ENCODE results near the gene EEF2K.

Gene EEF2K

GRCh38 chr16:22323173-22323958 lies 117.3 kb downstream of the EEF2K start:
- no peak for TF ChIP-seq CTCF (IDR thresholded peaks at IDR 0.05)
- H3K36me3 ChIP-seq (ENCODE audit: control insufficient read depth, insufficient read depth, low read length) = no peaks in the 10 kb centered on the region
- H3K27ac ChIP-seq = no peak overlapping the region
- H3K9me3 ChIP-seq (ENCODE audit: control insufficient read depth, low read length) = no peaks in the 10 kb centered on the region
- H3K79me2 ChIP-seq = peaks cover 35% of the 10 kb centered on the region
- no peaks in the 10 kb centered on the region for H3K27me3 ChIP-seq (ENCODE audit: control insufficient read depth, insufficient read depth, low read length)
- no peak overlapping the region for H2AFZ ChIP-seq
- H3K4me2 ChIP-seq (ENCODE audit: low read length) = no peak overlapping the region
- H3K9ac ChIP-seq = no peak overlapping the region
- no peaks in the 10 kb centered on the region for H3K4me1 ChIP-seq
- H3K4me3 ChIP-seq (ENCODE audit: low read depth, low read length) = no peak overlapping the region

- Histone ChIP-seq H3K9me3 (ENCODE audit: control insufficient read depth, low read length) (no peaks in the 10 kb centered on the region), H3K36me3 (ENCODE audit: control insufficient read depth, insufficient read depth, low read length) (no peaks in the 10 kb centered on the region), H3K79me2 (peaks cover 35% of the 10 kb centered on the region), H3K9ac (no peak overlapping the region), H2AFZ (no peak overlapping the region), H3K4me3 (ENCODE audit: low read depth, low read length) (no peak overlapping the region), H3K4me2 (ENCODE audit: low read length) (no peak overlapping the region), H3K4me1 (no peaks in the 10 kb centered on the region), H3K27me3 (ENCODE audit: control insufficient read depth, insufficient read depth, low read length) (no peaks in the 10 kb centered on the region), H3K27ac (no peak overlapping the region)
- no peak for TF ChIP-seq CTCF (IDR thresholded peaks at IDR 0.05)
These were observed 118.1 kb downstream of the EEF2K start for GRCh38 chr16:22323959-22324786.

- no peaks in the 10 kb centered on the region for H3K36me3 ChIP-seq (ENCODE audit: control insufficient read depth, insufficient read depth, low read length)
- TF ChIP-seq CTCF (IDR thresholded peaks at IDR 0.05) = no peak
- no peak overlapping the region for H2AFZ ChIP-seq
- no peaks in the 10 kb centered on the region for H3K4me1 ChIP-seq
- no peak overlapping the region for H3K4me3 ChIP-seq (ENCODE audit: low read depth, low read length)
- H3K79me2 ChIP-seq = peaks cover 35% of the 10 kb centered on the region
- H3K4me2 ChIP-seq (ENCODE audit: low read length) = no peak overlapping the region
- no peaks in the 10 kb centered on the region for H3K9me3 ChIP-seq (ENCODE audit: control insufficient read depth, low read length)
- no peak overlapping the region for H3K9ac ChIP-seq
- no peaks in the 10 kb centered on the region for H3K27me3 ChIP-seq (ENCODE audit: control insufficient read depth, insufficient read depth, low read length)
- no peak overlapping the region for H3K27ac ChIP-seq
These were observed 118.9 kb downstream of the EEF2K start for GRCh38 chr16:22324787-22325597.

GRCh38 chr16:22325598-22326368 lies 119.7 kb downstream of the EEF2K start:
- Histone ChIP-seq H3K9ac (no peak overlapping the region), H3K4me1 (no peaks in the 10 kb centered on the region), H3K36me3 (ENCODE audit: control insufficient read depth, insufficient read depth, low read length) (no peaks in the 10 kb centered on the region), H3K4me2 (ENCODE audit: low read length) (no peak overlapping the region), H3K79me2 (peaks cover 35% of the 10 kb centered on the region), H2AFZ (no peak overlapping the region), H3K27ac (no peak overlapping the region), H3K27me3 (ENCODE audit: control insufficient read depth, insufficient read depth, low read length) (no peaks in the 10 kb centered on the region), H3K9me3 (ENCODE audit: control insufficient read depth, low read length) (no peaks in the 10 kb centered on the region), H3K4me3 (ENCODE audit: low read depth, low read length) (no peak overlapping the region)
- no peak for TF ChIP-seq CTCF (IDR thresholded peaks at IDR 0.05)
